Adrenal gland (tissue), 12 donors: ENCODE measurements around the gene DZIP1L. TPM values are rescaled to one million over a fixed set of nuclear protein-coding genes. Genes with fewer than 3 reads are reported as not detected.

ENCODE experiments used
- DNase-seq, 7 donors: peaks; one replicate each; pipeline ENCODE4 v3.0.0-alpha.2; 2019 to 2020
- H3K27ac ChIP-seq, 5 donors: fragments of 200-600 bp; sonication (generic) in 4 of 5; 1 replicate in 3 of 5; 2 replicates in 2 of 5; pipeline versions ENCODE4 v1.5.1 to v1.8.0; 2016 to 2020; ENCODE audit warnings: mild to moderate bottlenecking in 1 of 5
- H3K27me3 ChIP-seq: fragments of 200-600 bp; 2 replicates; pipeline ENCODE4 v1.8.0; 2021
- H3K36me3 ChIP-seq, 2 donors: fragments of 200-600 bp; replicated peaks in 1 of 2; 1 replicate in 1 of 2; 2 replicates in 1 of 2; pipeline versions ENCODE4 v1.5.1 to v1.8.0; 2018 to 2022
- H3K4me1 ChIP-seq, 2 donors: fragments of 200-600 bp; replicated peaks in 1 of 2; 1 replicate in 1 of 2; 2 replicates in 1 of 2; pipeline versions ENCODE4 v1.5.1 to v1.8.0; 2018 to 2021
- H3K4me3 ChIP-seq, 4 donors: fragments of 200-600 bp; sonication (generic) in 3 of 4; one replicate each; pipeline ENCODE4 v1.5.1; 2016 to 2018
- H3K9me3 ChIP-seq, 3 donors: fragments of 200-600 bp; sonication (generic) in 1 of 3; replicated peaks in 1 of 3; 1 replicate in 2 of 3; 2 replicates in 1 of 3; pipeline versions ENCODE4 v1.5.1 to v1.8.0; 2016 to 2021
- CTCF ChIP-seq, 6 experiments: fragments of 450-650 bp in 4 of 6; fragments of 200-600 bp in 2 of 6; sonication (generic) in 1 of 6; IDR thresholded peaks; 1 replicate in 5 of 6; 2 replicates in 1 of 6; pipeline versions ENCODE4 v1.5.1 to v1.8.0; 2016 to 2021; ENCODE audit warnings: antibody characterized with exemption in 6 of 6, mild to moderate bottlenecking in 2 of 6, moderate library complexity in 1 of 6
- POLR2A ChIP-seq, 2 donors: fragments of 450-650 bp; IDR thresholded peaks; one replicate each; pipeline ENCODE4 v1.6.1; 2017; ENCODE audit warnings: antibody characterized with exemption in 2 of 2, mild to moderate bottlenecking in 2 of 2, moderate library complexity in 1 of 2
- WGBS, 4 donors: extraction: QIAGEN DNeasy Blood & Tissue Kit in 2 of 4; methylation state at CpG; one replicate each; pipeline versions ENCODE4 v1.1.5 to v1.1.7; 2013 to 2017; 5-methylcytosine and 5-hydroxymethylcytosine counted together
- intact Hi-C, 2 donors: fragments of 100-400 bp; cut with DNase I; formaldehyde crosslinking; loops; one replicate each; pipeline versions ENCODE4 v1.14.1 to v1.15.0; 2022 to 2023
- polyA plus RNA-seq, 3 donors: library from polyadenylated mRNA; stranded (reverse); fragments of 200-250 nt in 2 of 3; fragments of 350-450 nt in 1 of 3; fragmentation: Illumina TruSeq in 1 of 3; extraction: RNeasy Lipid Tissue Mini Kit (QIAGEN cat#74804) in 1 of 3; gene quantifications; one replicate each; pipeline ENCODE4 v1.2.3, GENCODE V29; 2013 to 2014
- total RNA-seq, 9 donors: library from RNA; depleted of rRNA in 4 of 9; stranded (reverse); fragments of >200 nt in 4 of 9; fragments of 120-200 nt in 1 of 9; fragmentation: NEBNext Ultra II Directional in 1 of 9; extraction: Animal tissue kit (Norgen Biotek cat#: 25700) in 1 of 9; gene quantifications; one replicate each; pipeline versions ENCODE4 v1.1.0 to v1.2.4, GENCODE V29; 2013 to 2023
- donor health status: healthy with polysubstance abuse.
- donor health status: Bipolar disorder and iron deficiency.
- donor health status: DM: yes; HTN: yes; CAD: no.
- donor health status: DM: no; HTN: no; CAD: no.
- donor health status: DM: no; HTN: no; CAD: no.
- donor health status: DM: yes; HTN: yes; CAD: no.

DZIP1L gene
- total and polyA plus RNA-seq, 12 donors: 1.2 to 13.7 (median 5.2) TPM

- Histone ChIP-seq H3K27me3 (no peaks in the 10 kb centered on the region), H3K9me3 (no peaks in the 10 kb centered on the region), H3K4me3 (no peak overlapping the region), H3K27ac (no peak overlapping the region), H3K36me3 (no peaks in the 10 kb centered on the region), H3K4me1 (no peaks in the 10 kb centered on the region)
- intact Hi-C loops: no loop called here
- WGBS, 4 donors: 80 to 88% (median 84%) methylated on average over 3 of the region's 3 CpGs
- no peak for DNase-seq
- TF ChIP-seq CTCF (IDR thresholded peaks at IDR 0.05) (no peak), POLR2A (IDR thresholded peaks at IDR 0.05) (no peak)
These were observed 72.0 kb downstream of the DZIP1L start for GRCh38 chr3:138043266-138044029.

- WGBS, 4 donors: 55 to 68% (median 62%) methylated on average over 2 of the region's 2 CpGs
- Histone ChIP-seq H3K4me3 (no peak overlapping the region), H3K27ac (no peak overlapping the region), H3K4me1 (no peaks in the 10 kb centered on the region), H3K36me3 (no peaks in the 10 kb centered on the region), H3K27me3 (no peaks in the 10 kb centered on the region), H3K9me3 (no peaks in the 10 kb centered on the region)
- TF ChIP-seq CTCF (IDR thresholded peaks at IDR 0.05) (no peak), POLR2A (IDR thresholded peaks at IDR 0.05) (no peak)
- intact Hi-C loops: no loop called here
- no peak for DNase-seq
These were observed 73.4 kb downstream of the DZIP1L start for GRCh38 chr3:138042043-138042442.

- H3K9me3 ChIP-seq: no peaks in the 10 kb centered on the region
- intact Hi-C loops: no loop called here
- H3K27ac ChIP-seq: no peak overlapping the region
- DNase-seq: no peak
- 80 to 97% (median 96%) methylated on average over 3 to 4 of the region's 4 CpGs for WGBS, 4 donors
- H3K27me3 ChIP-seq: no peaks in the 10 kb centered on the region
- H3K4me3 ChIP-seq: no peak overlapping the region
- no peaks in the 10 kb centered on the region for H3K36me3 ChIP-seq
- H3K4me1 ChIP-seq: no peaks in the 10 kb centered on the region
- no peak for TF ChIP-seq CTCF (IDR thresholded peaks at IDR 0.05)
- TF ChIP-seq POLR2A (IDR thresholded peaks at IDR 0.05): no peak
These were observed 76.5 kb downstream of the DZIP1L start for GRCh38 chr3:138038725-138039462.

- H3K9me3 ChIP-seq: no peaks in the 10 kb centered on the region
- TF ChIP-seq POLR2A (IDR thresholded peaks at IDR 0.05) (no peak), CTCF (IDR thresholded peaks at IDR 0.05) (no peak)
- no peaks in the 10 kb centered on the region for H3K27me3 ChIP-seq
- H3K27ac ChIP-seq: no peak overlapping the region
- intact Hi-C loops: no loop called here
- no peak for DNase-seq
- no peaks in the 10 kb centered on the region for H3K36me3 ChIP-seq
- H3K4me1 ChIP-seq: no peaks in the 10 kb centered on the region
- WGBS, 4 donors: 72 to 87% (median 78%) methylated on average over 2 to 3 of the region's 3 CpGs
- H3K4me3 ChIP-seq: no peak overlapping the region
These were observed 78.8 kb downstream of the DZIP1L start for GRCh38 chr3:138036572-138036971.
